Stromal cell of bone marrow (primary cell): ENCODE data around the gene SAXO2.
"Not testable (repeated sequence)": the region's sequence is repeated elsewhere in the genome, so short reads cannot be mapped to it uniquely, and the experiment has no call there.

Source experiments
- DNase-seq: peaks from one replicate; pipeline ENCODE4 v3.0.0-alpha.2; 2012; ENCODE audit warnings: low read depth

The SAXO2 gene, protein sequence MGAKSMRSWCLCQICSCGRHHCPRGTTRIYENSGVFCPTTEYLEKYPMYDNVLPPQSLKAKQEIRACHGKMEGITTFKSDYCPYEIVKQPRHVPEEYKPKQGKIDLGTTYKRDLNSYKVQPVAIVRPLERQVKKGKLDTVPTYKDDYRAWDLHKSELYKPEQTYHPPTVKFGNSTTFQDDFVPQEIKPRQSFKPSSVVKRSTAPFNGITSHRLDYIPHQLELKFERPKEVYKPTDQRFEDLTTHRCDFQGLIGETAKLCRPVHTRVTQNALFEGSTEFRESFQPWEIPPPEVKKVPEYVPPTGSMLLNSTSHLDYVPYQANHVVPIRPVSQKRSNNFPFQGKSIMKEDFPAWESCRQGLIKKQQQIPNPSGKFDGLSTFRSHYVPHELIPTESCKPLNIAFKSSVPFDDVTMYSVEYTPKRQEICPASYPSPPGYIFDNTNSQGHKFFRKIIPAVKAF

DNA sequence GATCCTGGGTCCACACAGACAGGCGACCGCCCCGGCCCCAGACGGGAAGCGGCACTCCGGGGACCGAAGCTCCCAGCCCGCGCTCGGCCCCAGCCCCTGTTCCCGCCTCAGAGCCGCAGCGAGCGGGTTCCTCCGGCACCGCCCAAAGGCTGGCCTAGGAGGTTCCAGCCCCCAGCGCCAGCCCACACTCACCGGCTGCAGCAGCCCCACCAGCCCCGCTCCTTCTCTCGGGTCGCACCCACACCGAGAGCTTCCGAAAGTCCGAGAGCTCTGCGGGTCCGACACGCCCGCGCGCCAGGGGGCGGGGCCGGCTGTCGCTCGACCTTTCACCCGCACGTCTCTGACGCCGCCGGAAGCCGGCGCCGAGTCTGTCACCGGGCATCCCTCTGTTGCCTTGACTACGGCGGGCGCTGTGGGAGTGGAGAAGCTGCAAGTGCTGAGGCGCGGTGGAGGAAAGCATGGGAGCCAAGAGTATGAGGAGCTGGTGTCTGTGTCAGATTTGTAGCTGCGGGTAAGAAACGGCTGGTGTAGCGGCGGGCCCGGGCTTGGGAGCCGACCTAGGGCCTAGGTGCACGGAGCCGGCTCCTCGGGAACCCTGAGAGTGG, at the start of gene SAXO2, which contains the start of gene EFL1:
SAXO2 (plus strand) TSS at position 397 of the 605 bp plus-strand sequence; CDS start at position 459, 62 bp downstream.
EFL1 (minus strand) TSS at position 313 of the 605 bp plus-strand sequence. CDS start 956 bp downstream, outside the sequence.
- DNase-seq, result peak; percentile 83

DNA sequence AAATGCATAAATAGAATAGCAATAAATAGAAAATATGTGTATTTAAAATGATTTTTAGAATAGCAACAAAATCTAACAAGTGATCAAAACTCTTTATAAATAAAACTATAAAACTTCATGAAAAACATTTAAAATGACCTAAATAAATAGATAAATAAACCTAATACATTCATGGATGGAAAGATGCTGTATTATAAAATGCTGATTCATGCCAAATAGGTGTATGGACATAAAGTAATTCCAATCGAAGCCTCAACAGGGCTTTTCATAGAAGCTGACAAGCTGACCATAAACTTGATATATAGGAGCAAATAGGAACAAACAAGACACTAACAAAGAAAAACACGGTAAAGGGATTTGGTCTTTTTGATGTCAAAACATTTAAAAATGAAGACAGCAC, 46.5 kb upstream of the SAXO2 start:
- DNase-seq, result not testable (repeated sequence)

DNA sequence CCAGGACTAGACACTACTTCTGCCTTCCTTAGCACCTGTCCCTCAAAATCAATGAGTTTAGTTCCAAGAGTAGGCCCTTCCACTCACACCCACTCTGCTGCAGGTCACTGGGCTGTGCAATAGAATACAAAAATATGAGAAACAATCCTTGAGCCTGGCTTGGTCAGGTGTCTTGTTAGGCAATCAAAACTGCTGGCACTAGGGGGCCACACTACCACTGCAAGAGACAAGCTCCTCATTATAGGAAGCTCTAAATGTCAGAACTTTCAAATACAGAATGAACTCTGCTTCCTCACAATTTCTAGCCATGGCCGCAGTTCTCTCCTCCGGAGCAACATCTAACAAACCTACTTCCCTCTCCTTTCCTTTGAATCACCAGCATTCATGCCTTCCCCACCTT, 41.1 kb upstream of the SAXO2 start:
- not testable (repeated sequence) for DNase-seq

DNA sequence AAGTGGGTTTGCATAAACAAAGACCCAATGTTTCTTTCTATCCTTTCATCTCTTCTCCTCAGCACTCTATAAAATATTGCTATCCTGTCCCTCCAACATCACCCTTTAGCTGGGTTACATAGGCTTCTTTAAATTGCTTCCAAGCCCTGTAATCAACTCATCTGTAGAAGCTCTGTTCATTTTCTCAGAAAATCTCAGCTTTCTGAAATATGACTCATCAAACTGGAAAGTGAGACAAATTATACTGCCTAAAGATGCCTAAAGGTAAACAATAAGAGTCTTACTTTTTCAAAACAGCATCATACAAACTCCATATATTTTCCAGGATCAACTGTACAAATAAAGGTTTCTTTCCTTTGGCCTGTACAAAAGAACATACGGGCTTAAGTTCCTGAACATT, 33.9 kb upstream of the SAXO2 start:
- no peak for DNase-seq

DNA sequence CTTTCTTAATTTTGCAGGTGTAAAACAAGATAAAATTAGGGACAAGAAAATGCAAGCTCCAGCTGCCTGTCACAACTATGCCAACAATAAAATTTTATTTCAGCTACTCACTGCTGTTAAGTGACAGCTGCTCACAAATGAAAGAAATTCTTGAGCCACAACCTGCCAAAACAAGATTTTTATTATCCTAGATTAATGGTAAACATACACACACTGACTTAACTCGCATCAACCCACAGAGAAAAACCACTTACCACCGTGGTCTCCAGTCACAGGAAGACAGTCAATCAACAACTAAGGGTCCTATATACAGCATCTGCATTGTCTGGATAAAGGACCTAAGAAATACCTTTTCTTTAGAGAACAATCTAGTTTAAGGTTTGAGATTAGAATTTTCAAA, 31.4 kb upstream of the SAXO2 start:
- no peak for DNase-seq

DNA sequence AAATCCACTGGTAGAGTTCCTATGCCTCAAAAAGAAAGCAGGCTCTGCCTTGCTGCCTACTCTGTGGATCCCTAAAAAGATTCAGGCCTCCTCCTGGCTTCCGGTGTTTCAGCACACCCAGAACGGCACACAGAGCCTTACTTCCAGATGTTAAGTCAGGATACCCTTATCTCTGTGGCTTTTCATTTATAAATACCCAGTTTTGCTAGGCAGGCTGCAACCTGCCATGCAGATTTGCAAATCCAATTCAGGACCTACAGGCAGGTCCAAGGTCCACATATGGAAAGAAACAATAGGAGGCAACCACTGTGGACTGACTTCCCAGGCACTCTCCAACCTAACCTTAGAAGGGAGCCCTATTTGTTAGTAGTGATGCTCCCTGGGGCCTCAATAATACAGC, 30.8 kb upstream of the SAXO2 start:
- DNase-seq, result no peak

DNA sequence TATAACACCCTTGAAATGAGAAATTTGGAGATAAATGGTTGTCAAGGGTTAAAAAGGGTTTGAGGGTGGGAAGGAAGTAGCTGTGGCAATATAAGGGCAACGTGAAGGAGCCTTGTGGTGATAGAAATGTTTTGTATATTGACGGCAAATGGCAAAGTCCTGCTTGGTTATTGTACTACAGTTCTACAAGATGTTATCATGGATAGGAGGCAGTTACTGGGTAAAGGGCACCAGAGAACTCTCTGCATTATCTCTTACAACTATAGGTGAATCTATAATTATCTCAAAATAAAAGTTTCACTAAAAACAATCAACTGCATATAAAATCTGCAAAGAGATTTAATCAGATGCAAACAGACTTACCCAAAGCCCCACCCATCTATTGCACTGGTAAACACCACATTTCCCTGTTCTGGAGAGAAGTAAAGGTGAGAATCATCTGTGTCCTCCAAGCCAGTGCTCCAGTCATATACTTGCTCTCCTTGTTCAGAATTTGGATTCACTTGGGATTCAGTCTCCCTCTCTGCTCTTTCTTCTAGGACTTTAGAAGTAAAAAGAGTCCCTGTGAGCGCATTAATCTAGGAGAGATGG, 24.6 kb upstream of the SAXO2 start:
- not testable (repeated sequence) for DNase-seq

DNA sequence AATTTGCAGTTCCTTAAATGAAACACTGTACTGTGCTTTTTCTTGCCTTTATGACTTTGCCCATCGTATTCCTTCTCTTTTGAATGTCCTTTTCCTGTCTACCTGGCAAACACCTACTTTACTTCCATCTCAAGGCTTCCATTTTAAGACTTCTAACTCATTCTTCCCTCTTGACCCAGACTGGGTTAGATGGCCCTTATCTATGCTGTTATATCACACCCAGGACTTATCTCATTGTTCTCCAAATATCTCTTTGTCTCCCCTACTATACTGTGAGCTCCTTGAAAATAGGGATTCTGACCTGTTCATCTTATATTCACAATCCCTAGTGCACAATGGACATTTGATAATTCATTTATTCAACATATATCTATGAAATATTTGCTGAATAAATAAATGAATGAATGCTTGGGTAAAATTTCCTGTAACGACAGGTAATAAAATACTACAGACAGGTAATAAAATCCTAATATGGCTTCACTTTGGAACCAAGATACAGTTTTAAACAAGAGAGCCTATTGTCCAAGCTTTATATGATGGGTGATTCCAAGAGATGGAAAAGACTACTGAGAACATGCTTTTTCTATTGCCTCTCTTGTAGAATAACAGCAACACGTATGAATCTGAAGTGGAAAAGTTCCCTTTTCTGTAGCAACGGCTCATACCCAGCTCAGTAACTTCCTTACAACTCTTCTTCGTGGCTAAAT, 22.8 kb upstream of the SAXO2 start:
- DNase-seq, result no peak

DNA sequence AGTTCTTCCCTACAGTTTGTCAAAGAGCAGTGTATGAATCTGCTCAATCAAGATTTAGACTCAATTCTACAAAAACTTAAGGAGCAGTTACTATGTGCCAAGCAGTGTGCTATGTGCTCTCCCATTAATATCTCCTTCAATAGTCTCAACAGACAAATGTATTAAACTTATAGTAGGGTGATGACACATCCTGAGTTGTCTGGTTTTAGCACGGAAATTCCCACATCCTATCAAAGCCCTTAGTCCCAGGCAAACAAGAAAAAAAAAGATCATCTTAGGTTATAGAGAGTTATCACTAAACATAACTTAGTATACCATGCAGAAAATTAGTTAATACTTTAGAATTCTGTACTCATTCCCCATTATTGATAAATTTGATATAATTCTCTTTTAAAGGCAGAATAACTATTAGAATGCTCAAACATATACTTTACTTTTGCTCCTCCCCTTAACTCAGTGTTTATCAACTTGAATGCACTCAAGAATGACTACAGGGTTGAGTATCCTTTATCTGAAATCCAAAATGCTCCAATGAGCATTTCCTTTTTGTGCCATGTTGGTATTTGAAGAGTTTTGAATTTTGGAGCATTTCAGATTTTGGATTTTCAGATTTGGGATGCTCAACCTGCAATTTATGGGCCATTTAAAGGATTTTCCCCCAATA, 20.6 kb upstream of the SAXO2 start:
- DNase-seq, result not testable (repeated sequence)

DNA sequence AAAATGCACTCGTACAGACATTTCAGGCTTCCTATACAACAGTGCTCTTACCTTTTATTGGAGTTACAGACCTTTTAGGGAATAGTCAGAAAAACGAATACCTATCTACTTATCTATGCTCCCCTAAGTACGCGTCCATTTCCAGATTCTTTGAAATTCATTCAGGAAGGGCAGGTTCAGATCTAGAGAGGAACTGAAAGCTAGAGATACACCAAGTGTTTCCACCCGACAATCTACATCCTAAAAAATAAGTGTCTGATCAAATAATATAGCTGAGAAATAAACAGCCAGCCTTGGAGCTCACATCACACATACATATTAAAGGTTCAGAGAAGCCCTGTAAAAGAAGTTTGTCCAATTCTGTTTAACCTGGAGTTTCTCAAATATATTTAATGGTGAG, 19.0 kb upstream of the SAXO2 start:
- DNase-seq, result not testable (repeated sequence)

DNA sequence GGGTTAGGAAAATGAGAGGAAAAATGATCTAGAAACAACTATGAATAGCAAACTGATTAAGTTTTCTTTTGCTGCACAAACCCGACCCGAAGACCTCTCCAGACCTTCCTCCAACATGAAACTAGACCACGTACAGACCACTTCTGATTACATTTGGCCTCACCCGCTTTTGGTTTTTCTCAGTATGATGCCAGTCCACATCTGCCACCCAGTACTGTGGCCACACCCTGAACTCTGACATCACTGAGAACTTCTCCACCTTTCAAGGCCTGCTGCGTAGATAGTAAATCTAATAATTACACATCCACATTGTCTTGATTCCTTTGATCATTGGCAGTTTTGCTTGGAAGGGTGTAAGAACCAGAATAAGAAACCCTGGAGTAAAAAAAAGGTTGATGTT, 16.7 kb upstream of the SAXO2 start:
- DNase-seq, result not testable (repeated sequence)

DNA sequence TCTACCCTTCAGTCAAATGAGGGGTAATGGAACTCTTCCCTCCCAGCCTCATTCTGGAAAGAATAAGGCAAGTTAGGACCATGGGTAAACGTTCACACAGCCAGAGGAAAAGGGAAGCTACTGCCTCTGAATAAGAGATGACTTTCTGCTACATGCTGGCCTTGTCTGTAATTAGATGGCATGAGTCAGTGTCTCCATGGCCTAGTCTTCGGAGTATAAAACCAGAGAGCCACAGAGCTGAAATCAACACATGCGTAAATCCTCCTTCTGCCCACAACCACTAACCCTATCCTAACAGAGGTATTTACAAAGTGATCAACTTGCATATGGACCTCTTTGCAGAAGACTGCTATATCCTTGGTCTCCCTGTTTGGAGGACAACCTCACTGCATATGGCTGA, 14.4 kb upstream of the SAXO2 start:
- peak; percentile 42 for DNase-seq

DNA sequence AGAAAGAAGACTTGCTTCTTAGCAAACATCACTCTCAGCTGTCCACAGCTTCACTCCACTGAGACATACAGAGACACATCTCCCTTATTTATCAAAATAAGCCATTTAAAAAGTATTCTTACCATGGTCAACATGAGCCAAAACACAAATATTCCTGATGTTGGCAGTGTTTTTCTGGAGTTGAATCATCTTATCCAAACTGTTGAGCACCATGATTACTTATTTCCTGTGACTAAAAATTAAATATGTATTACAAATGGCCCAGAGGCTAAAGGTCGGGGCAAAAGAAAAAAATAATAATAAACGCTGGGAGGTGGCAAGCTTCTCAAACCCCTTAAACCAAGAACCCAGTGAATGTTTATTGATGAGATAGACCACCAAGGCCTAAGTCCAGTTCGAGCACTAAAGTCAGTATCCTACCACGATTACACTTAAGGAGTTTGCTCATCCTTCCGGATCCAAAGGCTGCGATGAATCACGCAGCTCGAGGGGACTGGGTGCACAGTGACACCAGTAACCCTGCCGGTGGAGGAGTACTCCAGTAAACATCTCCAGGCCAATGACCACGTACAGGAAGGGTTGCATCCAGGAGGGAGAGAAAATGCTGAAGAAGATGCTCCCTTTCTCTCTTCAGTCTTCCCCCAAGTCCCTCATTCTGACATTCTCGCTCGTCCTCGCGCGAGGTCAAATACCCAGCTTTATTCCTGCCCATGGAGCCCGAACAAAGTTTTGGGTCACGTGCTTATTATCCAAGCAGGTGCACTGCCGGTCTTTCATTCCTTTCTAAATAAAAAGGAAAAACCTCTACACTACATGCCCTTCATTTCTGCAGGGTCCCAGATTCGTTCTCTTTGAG, 824 bp upstream of the SAXO2 start:
- DNase-seq, result peak; percentile 35

DNA sequence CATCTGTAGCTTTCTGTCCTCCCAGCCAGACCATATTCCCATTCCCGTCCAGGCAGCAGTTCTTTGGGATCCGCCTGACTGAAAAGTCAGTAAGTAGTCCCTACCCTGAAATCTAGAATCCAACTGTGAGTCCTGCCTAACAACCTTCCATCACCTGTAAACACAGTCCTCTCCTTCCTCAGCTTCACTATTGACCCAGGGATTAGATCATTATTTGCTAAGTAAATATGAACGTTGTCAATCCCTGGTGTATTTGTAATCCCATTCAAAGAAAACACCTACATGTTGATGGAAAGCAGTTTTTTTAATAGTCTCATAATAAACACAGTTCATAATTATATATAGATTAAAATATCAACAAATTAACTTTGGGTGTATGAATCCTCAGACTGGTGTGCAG, 732 bp downstream of the SAXO2 start:
- no peak for DNase-seq

DNA sequence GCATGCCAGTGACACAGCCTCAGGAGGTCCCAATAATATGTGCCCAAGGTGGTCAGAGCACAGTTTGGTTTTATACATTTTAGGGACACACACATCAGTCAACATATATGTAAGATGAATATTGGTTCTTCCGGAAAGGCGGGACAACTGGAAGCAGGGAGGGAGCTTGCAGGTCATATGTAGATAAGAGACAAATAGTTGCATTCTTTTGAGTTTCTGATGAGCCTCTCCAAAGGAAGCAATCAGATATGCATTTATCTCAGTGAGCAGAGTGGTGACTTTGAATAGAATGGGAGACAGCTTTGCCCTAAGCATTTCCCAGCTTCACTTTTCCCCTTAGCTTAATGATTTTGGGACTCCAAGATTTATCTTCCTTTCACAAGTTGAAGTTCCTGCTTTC, 4.5 kb downstream of the SAXO2 start:
- DNase-seq, result not testable (repeated sequence)

DNA sequence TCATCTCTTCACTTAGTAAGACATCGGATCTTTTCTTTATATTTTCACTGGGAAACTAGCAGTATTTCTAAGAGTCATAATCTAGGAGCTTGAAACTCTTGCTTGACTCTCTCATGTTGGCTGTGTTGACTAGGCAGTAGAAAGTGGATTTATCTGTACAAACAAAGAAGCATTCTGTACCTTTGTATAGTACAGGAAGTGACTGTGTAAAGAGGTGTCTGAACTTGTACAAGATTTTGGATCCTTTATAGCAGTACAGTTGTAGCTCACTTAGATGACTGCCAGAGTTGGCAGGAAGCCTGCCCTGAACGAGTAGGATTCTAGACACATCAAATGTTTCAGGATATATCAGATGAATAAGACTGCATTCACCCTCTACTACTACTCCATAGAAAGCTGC, 5.8 kb downstream of the SAXO2 start:
- not testable (repeated sequence) for DNase-seq

DNA sequence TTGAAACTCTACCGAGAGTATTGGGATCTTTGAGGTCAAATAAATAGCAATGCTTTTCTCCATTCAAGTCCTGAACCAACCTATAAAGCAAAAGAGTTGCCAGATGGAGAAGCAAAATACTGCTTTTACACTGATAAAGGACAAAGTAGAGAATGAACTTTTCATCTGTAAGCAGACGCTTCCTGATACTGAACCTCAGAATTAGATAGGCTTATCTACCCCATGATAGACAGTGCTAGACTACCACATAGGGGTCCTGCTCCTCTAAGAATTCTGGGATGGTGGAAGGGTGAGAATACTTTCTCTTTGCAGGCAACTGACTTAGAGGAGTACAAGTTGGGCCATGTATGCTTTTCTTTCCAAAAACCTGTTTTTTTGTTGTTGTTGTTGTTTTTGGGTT, 9.5 kb downstream of the SAXO2 start:
- no peak for DNase-seq

DNA sequence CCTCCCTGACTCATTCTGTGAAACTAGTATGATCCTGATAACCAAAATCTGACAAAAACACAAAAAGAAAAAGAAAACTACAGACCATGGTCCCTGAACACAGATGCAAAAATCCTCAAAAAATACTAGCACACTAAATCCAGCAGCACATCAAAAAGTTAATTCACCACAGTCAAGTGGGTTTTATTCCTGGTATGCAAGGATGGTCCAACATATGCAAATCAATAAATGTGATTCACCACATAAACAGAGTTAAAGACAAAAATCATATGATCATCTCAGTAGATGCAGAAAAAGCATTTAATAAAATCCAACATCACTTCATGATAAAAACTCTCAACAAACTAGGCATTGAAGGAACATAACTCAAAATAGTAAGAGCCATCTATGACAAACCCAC, 12.8 kb downstream of the SAXO2 start:
- no peak for DNase-seq

DNA sequence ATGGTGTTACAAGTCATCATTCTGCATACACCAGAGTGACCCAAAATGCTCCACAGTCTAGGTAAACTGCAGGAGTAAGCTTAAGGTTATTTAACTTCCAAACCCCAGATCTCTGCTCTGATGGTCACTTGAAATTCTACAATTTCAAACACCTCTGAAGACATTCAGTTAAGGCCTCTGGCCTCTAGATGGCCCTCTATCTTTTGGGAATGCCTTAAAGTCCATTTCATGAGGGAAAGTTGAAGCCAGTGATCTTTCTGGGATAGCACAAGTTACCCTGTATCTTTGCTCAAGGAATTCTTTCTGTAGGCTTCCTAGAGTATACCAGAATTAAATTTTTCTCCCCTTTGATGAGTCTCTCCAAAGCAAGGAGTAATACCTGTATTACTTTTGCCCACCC, 18.7 kb downstream of the SAXO2 start:
- DNase-seq, result not testable (repeated sequence)

DNA sequence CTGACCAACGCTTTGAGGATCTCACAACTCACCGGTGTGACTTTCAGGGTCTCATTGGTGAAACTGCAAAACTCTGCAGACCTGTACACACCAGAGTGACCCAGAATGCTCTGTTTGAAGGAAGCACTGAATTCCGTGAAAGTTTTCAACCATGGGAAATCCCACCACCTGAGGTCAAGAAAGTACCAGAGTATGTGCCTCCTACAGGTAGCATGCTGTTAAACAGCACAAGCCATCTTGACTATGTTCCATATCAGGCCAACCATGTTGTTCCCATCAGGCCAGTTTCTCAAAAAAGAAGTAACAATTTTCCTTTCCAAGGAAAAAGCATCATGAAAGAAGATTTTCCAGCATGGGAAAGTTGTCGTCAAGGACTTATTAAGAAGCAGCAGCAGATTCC, 19.8 kb downstream of the SAXO2 start:
- not testable (repeated sequence) for DNase-seq

DNA sequence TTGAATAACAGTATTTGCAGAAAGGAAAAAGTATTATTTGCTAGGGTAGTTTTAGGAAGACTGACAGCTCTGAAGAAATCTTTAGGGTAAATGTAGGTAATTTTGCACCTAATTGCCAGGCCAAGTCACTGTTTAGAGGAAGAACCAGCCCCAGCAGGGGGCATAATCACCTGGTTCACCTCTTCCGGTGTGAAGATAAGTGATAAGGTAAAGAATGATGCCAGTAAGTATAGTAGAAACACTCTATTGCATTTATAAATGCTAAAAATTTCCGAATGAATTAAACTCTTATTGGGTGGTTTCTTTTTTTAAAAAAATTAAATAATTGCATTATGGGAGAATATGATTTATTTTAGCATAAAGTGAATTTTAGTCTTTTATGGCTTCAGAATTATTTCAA, 21.8 kb downstream of the SAXO2 start:
- DNase-seq, result not testable (repeated sequence)
